Measurements from ENCODE around the gene PITPNM3.

Gene PITPNM3

GRCh38 chr17:6588165-6588564, 31.8 kb upstream of the PITPNM3 start:
- ChIA-PET CTCF (interaction anchor here (1.6 to 2.0 kb wide), 3 partner anchors 10 to 34 kb away, joined by 4 to 6 read pairs (median 5); no protein-coding TSS in a partner anchor), POLR2A (no interaction called here)
- DNase-seq (ENCODE audit: extremely low spot score): no peak
- TF ChIP-seq CTCF (IDR thresholded peaks at IDR 0.05; ENCODE audit: control extremely low read depth, extremely low read depth, low read depth, missing control alignments): no peak

DNA sequence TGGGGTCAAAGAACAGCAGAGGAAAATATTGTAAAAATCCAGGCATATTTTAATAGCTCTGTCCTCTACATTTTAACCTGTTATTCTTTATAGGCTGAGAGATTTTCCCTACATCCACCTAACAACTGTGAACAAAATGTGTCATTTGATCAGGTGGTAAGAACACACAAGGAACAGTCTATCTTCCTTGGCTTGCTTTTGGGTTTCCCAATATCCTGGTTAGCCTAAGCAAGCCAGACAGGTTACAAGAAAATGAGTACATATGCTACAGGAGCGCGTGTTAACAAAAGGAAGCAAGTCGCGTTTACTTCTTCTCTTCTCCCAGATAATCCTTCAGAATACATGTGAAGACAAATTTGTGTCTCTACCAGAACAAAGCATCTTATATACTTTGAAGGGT, 31.0 kb upstream of the PITPNM3 start:
- POLR2A ChIA-PET: no interaction called here
- no peak for TF ChIP-seq CTCF (IDR thresholded peaks at IDR 0.05; ENCODE audit: control extremely low read depth, extremely low read depth, low read depth, missing control alignments)
- DNase-seq (ENCODE audit: extremely low spot score): no peak
- CTCF ChIA-PET: interaction anchor here (0.7 to 2.0 kb wide), 4 partner anchors 11 to 114 kb away, joined by 3 to 5 read pairs (median 4); no protein-coding TSS in a partner anchor

- TF ChIP-seq CTCF (IDR thresholded peaks at IDR 0.05; ENCODE audit: control extremely low read depth, extremely low read depth, low read depth, missing control alignments): no peak
- ChIA-PET POLR2A (no interaction called here), CTCF (no interaction called here)
- DNase-seq (ENCODE audit: extremely low spot score): no peak
Measured at GRCh38 chr17:6583411-6583810, 27.1 kb upstream of the PITPNM3 start.

GRCh38 chr17:6580625-6581024, 24.3 kb upstream of the PITPNM3 start:
- POLR2A ChIA-PET: no interaction called here
- TF ChIP-seq CTCF (IDR thresholded peaks at IDR 0.05; ENCODE audit: control extremely low read depth, extremely low read depth, low read depth, missing control alignments): no peak
- DNase-seq (ENCODE audit: extremely low spot score): no peak
- CTCF ChIA-PET: no interaction called here

DNA sequence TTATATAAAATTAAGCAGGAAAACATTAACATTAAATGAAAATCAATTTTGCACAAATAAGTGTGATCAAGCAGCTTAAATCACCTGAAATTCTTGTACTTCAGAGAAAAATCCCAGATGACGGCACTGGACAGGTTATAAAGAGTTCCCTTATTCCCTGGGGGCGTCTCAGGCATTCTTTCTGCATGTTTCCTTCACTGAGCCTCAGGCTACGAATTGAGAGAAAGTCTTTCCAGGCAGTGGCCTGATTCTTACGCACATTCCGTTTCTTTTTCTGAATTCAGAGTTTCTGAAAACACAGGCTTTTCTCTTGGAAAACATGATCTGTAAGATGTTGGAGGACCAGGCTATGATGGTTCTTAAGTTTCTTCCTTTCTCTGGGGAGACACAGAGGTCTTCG, 22.1 kb upstream of the PITPNM3 start:
- DNase-seq (ENCODE audit: extremely low spot score): no peak
- TF ChIP-seq CTCF (IDR thresholded peaks at IDR 0.05; ENCODE audit: control extremely low read depth, extremely low read depth, low read depth, missing control alignments): no peak
- ChIA-PET CTCF (interaction anchor here (1.0 kb wide), 1 partner anchor 20 kb away, joined by 3 read pairs; no protein-coding TSS in a partner anchor), POLR2A (no interaction called here)

DNA sequence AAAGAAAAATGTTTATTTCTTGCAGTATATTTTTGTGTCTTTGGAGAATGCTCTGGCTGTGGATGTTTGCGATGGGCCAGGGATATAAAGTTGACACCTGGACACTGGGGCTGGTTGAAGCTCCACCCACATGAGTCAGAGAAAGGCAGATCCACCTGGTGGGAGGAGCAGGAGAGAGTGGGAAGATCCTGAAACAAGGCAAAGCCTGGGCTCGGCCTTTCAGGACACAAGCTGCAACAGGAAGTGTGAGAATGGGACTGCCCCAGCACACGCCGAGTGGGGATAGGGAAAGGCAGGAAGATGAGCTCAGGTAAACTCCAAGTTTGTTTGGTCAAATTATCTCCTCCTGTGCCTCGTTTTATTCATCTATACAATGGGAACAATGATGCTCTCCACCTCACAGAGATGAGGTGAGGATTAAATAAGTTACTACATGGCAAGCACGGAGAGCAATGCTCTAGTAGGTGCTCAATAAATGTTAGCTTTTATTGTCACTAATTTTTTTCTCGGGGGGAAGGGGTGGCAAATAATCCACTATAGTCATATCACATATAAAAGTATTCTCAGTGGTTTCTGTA, 21.4 kb upstream of the PITPNM3 start:
- ChIA-PET POLR2A (no interaction called here), CTCF (interaction anchor here (1.0 kb wide), 1 partner anchor 20 kb away, joined by 3 read pairs; no protein-coding TSS in a partner anchor)
- DNase-seq (ENCODE audit: extremely low spot score): no peak
- TF ChIP-seq CTCF (IDR thresholded peaks at IDR 0.05; ENCODE audit: control extremely low read depth, extremely low read depth, low read depth, missing control alignments): no peak

All from GM10248 (cell line).